Measurements from ENCODE around the gene PSMD13. TPM values are rescaled to one million over a fixed set of nuclear protein-coding genes. Genes with fewer than 3 reads are reported as not detected.

Gene PSMD13
- polyA plus RNA-seq, 1 donor (not counting 4 experiments of a cell fraction or from before 2014, with no cell fraction given), result 184 TPM

DNA sequence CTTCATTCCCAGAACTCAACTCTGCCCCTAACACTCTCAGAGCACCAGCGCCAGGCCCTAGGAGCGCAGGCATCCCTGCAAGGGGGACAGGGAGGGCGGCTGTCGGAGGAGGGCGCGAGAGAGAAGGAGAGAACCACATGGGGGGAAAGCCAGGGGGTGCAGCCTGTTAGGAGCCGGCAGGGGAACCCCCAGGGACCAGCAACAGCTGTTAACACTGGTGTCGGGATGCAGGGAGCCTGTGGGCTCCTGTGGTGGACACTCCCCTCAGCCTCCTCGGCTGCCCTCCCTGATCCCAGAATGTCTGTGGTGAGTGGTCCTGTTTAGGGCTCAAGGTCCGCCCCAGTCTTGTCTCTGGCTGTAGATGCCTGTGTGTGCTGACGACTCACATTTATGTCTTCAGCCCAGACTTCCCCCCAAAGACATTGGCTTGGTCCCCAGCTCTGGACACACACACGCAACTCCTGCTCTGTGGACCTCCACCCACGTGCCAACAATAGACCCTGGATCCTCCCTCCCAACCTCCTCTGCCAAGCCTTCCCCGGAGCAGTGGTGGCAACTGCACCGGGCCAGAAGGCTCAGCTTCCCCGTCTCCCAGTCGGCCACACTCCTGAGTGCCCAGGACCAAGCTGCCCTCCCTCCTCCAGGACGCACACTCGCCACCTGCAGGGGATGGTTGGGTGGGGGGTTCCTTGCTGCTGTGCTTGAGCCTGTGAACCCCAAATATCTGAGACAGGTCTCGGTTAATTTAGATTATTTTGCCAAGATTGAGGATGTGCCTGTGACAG lies 63.4 kb downstream of the PSMD13 start:
- Histone ChIP-seq H3K36me3 (ENCODE audit: control insufficient read depth in 2 of 2, extremely low read depth in 1 of 2, insufficient read depth in 2 of 2, low read length in 2 of 2) (no peaks in the 10 kb centered on the region), H3K27me3 (ENCODE audit: control insufficient read depth, extremely low read depth, insufficient read depth, low read length) (peaks cover 23% of the 10 kb centered on the region), H3K9me1 (ENCODE audit: control insufficient read depth, extremely low read depth, insufficient read depth, low read length) (no peaks in the 10 kb centered on the region), H3K4me2 (ENCODE audit: control insufficient read depth, extremely low read depth, insufficient read depth, low read depth, low read length) (no peak overlapping the region), H3K4me3 (ENCODE audit: control insufficient read depth in 2 of 3, extremely low read depth in 1 of 3, insufficient read depth in 2 of 3, low read depth in 1 of 3, low read length in 3 of 3) (no peak overlapping the region), H3K4me1 (ENCODE audit: control insufficient read depth, extremely low read depth, insufficient read depth, low read length) (no peaks in the 10 kb centered on the region), H3K27ac (ENCODE audit: control insufficient read depth, insufficient read depth, low read length) (no peak overlapping the region), H2AFZ (ENCODE audit: control insufficient read depth, low read length) (no peak overlapping the region), H3K9ac (ENCODE audit: control insufficient read depth, extremely low read depth, insufficient read depth, low read length) (no peak overlapping the region), H3K79me2 (ENCODE audit: control insufficient read depth, insufficient read depth, low read length) (no peaks in the 10 kb centered on the region), H4K20me1 (ENCODE audit: control insufficient read depth, extremely low read depth, insufficient read depth, low read length) (no peaks in the 10 kb centered on the region), H3K9me3 (ENCODE audit: control insufficient read depth, low read depth, low read length) (no peaks in the 10 kb centered on the region)
- no peak for TF ChIP-seq EZH2 (IDR thresholded peaks at IDR 0.05; ENCODE audit: low read length)
- TF ChIP-seq, protein P1, sequence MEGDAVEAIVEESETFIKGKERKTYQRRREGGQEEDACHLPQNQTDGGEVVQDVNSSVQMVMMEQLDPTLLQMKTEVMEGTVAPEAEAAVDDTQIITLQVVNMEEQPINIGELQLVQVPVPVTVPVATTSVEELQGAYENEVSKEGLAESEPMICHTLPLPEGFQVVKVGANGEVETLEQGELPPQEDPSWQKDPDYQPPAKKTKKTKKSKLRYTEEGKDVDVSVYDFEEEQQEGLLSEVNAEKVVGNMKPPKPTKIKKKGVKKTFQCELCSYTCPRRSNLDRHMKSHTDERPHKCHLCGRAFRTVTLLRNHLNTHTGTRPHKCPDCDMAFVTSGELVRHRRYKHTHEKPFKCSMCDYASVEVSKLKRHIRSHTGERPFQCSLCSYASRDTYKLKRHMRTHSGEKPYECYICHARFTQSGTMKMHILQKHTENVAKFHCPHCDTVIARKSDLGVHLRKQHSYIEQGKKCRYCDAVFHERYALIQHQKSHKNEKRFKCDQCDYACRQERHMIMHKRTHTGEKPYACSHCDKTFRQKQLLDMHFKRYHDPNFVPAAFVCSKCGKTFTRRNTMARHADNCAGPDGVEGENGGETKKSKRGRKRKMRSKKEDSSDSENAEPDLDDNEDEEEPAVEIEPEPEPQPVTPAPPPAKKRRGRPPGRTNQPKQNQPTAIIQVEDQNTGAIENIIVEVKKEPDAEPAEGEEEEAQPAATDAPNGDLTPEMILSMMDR (optimal IDR thresholded peaks at IDR 0.05 in 1 of 3, IDR thresholded peaks at IDR 0.05 in 1 of 3, conservative IDR thresholded peaks at IDR 0.05 in 1 of 3; ENCODE audit: extremely low read depth in 1 of 3, insufficient read depth in 2 of 3, low read length in 3 of 3), result no peak
- DNase-seq (ENCODE audit: low read depth, low spot score) (no peak), FAIRE-seq (no peak)
- dilution Hi-C loops (cut with MboI; ENCODE audit: extremely low pct_ligation_motif_present, low sequenced_read_pairs), result no loop called here

Other genes starting within 250 kb of the PSMD13 start
- gene SCGB1C1, start 43.9 kb upstream of the PSMD13 start, polyA plus RNA-seq, result not detected in 3 replicates
- gene BET1L, start 29.6 kb upstream of the PSMD13 start, polyA plus RNA-seq, result 27.0 to 44.8 TPM (median 36.6 TPM) in 3 replicates
- 120 to 196 TPM (median 129 TPM) in 3 replicates for gene RIC8A, start 29.3 kb upstream of the PSMD13 start, polyA plus RNA-seq
- 11.2 to 13.7 TPM (median 12.6 TPM) in 3 replicates for gene SIRT3, start 634 bp upstream of the PSMD13 start, polyA plus RNA-seq
- gene NLRP6, start 41.4 kb downstream of the PSMD13 start, polyA plus RNA-seq, result not detected in 3 replicates
- 4.3 to 12.2 TPM (median 6.2 TPM) in 3 replicates for gene PGGHG, start 52.1 kb downstream of the PSMD13 start, polyA plus RNA-seq
- not detected in 3 replicates for gene IFITM5, start 62.5 kb downstream of the PSMD13 start, polyA plus RNA-seq
- 26.9 to 83.0 TPM (median 72.3 TPM) in 3 replicates for gene IFITM2, start 70.8 kb downstream of the PSMD13 start, polyA plus RNA-seq
- gene IFITM1, start 77.1 kb downstream of the PSMD13 start, polyA plus RNA-seq, result 333 to 549 TPM (median 333 TPM) in 3 replicates
- 295 to 696 TPM (median 435 TPM) in 3 replicates for gene IFITM3, start 83.9 kb downstream of the PSMD13 start, polyA plus RNA-seq
- 7.3 to 11.5 TPM (median 8.1 TPM) in 3 replicates for gene B4GALNT4, start 132.5 kb downstream of the PSMD13 start, polyA plus RNA-seq
- 125 to 245 TPM (median 127 TPM) in 3 replicates for gene PKP3, start 157.2 kb downstream of the PSMD13 start, polyA plus RNA-seq
- gene SIGIRR, start 178.0 kb downstream of the PSMD13 start, polyA plus RNA-seq, result 1.8 to 3.8 TPM (median 2.4 TPM) in 3 replicates
- 16.1 to 40.2 TPM (median 17.7 TPM) in 3 replicates for gene ANO9, start 205.0 kb downstream of the PSMD13 start, polyA plus RNA-seq
- gene PTDSS2, start 213.3 kb downstream of the PSMD13 start, polyA plus RNA-seq, result 21.6 to 36.7 TPM (median 31.7 TPM) in 3 replicates

Measured in keratinocyte (primary cell).